IPS DF 19.7 (cell line): ENCODE data around the gene SDCCAG8.

Experiments
- DNase-seq: peaks from one replicate; pipeline ENCODE4 v3.0.0-alpha.2; 2013; ENCODE audit warnings: low read depth, low spot score

Gene SDCCAG8

DNA sequence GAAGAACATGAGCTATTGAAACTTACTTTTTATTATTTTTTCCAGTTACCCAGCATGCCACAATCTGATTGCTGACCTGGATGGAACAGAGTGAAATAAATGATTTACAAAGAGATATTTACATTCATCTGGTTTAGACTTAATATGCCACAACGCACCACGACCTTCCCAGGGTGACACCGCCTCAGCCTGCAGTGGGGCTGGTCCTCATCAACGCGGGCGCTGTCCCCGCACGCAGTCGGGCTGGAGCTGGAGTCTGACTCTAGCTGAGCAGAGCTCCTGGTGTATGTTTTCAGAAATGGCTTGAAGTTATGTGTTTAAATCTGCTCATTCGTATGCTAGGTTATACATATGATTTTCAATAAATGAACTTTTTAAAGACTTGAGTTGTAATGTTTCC, 243.9 kb downstream of the SDCCAG8 start:
- DNase-seq, result no peak

DNA sequence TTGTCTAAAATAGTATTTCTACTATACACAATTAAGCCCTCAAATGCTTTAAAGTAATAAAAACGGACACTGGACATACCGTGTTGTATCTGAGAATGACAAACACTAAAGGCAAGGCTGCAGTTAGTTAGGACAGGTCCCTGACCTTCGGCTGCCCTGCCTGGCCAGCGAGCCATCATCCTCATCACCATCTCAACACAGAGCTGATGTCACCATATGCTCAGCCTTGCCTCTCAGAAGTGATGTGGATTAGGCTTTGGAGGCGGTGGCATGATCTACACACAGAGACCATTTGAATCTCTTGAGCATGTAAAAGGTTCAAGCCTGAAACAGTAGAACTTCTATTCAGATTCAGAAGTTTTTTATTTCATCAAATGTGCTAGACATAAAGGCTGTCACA, 244.7 kb downstream of the SDCCAG8 start:
- DNase-seq, result no peak

DNA sequence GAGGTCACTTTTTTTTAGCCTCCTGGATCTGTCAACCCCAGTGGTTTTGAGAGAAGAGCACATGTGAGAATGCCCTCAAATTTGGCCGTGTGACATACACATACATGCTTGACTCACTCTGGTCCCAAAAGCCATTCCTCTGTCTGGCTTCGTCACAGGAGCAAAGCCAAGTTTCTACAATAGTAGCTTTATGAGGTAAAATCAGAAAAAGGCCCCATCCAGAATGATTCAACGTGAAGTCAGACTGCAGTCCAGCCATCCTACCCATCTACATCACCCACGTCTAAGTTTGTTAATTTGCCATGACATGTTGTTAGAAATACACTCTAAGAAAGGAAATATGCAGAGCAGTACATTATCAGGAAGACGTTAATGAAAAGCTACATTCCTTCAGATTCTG, 245.2 kb downstream of the SDCCAG8 start:
- DNase-seq, result no peak

DNA sequence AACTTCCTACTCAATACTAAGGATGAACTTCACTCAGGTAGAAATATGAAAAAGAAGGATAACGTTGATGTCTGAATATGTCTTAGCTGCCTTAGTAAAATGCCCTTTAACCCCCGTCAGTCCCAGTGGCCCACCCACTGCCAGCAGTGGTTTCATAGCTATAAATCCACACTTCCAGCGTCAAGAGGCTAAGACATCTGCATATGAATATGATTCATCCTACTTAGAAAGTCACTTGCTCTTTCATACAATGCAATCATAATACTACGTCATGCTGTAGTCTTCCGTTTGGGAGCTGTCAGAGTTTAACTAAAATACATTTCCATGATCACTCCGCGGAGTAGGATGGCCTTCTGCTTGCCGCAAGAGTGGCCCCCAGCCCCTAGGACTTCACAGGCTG, 247.3 kb downstream of the SDCCAG8 start:
- no peak for DNase-seq

DNA sequence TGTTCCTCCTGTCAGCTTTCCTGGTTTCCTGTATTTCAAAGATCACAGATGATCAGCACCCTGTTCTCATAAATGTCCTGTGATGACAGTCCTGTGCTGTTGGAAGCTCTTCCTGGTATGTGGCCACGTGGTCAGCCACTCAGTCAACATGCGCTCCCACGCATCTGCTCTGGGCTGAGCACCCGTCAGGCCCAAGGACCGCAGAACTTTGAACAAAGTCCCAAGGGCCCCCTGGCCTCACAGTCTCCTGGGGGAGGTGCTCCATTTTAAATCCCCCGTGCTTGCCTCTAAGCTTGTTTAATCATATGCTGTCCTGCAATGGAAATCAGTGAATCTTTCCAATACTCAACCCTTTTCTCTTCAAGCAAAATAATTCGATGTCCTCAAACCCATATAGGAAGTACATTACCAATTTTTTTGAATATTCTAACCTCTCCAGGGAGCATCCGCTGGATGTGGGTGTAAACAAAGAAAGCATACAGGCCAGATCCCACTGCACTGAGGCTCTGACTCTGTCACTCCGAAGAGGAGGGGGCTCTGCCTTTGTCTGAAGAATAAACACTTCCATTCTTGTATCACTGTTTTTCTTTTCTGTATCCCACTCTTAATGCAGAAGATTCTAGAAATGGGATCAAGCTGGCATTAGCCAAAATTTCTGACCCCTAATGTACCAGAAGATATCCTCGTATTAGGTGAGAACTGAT, 250.3 kb downstream of the SDCCAG8 start:
- DNase-seq, result no peak

DNA sequence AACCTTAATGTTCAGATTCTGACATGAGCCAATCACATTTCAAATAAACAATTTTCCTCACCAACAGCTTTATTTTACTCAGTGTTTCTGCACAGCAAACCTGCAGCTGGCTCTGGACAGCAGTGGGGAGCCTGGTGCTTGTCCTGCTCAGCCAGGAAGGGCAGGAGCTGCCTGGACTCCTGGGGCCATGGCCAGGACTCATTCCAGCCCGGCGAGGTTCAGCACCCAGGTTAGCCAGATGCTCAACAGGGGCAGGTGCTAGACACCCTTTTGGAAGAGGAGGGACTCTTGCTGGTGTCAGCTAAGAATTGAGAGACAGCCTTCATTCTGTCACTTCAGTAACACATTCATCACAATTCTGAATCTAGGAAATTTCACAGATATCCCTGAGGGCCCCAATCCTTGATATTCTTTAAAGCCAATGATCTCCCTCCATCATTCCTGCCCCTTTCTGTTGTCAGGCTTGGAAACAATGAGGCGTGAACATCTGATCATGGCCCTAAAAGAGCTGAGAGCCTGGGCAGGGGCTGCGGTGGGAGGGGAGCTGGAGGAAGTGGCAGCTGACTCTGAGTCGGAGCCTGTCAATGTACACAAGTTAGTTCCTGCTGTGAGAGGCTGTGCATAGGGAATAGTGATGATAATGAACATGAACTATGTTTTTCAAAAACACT, 251.3 kb downstream of the SDCCAG8 start:
- DNase-seq, result no peak

DNA sequence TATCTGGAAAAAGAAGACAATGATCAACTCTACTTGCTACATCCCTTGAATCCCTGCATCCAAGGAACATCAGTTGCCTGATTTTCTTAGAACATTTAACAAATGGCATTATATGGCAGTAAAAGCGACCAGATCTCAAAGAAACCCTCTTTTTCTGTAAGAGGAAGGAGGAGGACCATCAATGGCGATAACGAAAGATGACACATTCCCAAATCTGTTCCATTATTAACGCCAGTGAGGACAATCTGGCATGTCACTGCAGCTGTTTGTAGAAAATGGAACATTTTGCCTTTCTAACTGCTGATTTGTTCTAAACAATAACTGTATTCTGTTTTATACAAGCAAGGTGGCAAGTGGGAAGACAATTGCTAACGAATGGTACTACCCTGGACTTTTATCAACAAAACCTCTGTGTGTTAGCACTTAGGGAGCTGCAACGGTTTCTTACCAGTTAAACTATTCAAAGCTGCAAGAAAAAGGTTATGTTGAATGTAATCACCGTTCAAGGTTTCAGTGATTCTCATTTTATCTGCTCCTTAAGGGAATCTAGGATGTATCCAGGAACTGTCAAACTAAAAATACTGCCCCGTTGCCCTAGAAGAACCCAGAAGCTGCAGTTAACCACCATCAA, 251.9 kb downstream of the SDCCAG8 start:
- DNase-seq, result no peak

DNA sequence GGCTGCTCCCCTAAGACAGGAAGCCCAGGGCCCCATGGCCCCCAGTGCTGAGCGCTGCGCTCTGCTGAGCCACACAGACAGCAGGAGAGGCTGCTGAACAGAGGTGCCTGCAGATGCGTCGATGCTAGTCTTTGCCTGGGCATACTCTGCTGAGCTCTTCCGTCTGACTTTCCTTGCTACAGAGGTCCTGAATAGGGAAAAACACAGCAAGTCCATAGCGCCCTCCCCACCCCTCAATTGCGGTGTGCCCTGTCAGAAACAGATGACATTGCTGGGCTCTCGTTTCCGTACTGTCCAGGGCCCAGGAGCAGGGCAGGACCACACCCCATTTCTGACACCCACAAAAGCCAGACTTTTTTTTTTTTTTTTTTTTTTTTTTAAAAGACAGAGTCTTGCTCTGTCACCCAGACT, 252.5 kb downstream of the SDCCAG8 start:
- DNase-seq, result no peak

DNA sequence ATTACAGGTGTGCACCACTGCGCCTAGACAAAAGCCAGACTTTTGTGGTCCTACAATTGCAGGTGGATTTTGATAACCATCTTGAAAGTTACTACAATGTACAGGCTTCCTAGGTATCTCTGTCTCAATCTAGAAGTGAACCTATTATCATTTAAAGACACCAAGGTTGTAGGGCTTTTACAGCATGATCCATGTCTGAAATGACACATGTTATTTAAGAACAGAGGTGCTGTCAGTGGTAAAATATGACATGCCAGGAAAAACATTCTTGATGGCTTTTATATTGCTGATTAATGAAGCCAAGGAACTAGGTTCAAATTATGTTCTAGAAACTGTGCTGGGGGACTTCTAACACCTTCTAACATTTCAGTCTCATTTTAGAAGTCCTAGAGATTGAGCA, 253.1 kb downstream of the SDCCAG8 start:
- DNase-seq, result no peak

DNA sequence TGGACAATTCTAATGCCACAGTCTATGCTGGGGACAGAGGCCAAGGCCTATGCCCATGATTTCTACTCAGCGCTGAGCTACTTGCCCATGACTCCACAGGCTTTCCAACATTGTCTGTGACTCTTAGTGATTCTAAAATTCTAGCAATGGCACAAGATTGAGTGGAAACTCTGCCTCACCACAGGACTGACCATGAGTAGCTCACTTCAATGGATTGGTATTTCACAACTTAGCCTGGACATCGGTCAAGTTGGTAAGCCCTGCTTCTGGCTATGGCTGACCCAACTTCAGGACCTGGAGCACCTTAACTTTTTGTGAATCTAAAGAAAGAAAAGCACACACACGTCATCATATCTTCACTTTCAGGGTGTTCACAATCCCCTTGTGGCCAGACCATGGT, 255.1 kb downstream of the SDCCAG8 start:
- DNase-seq, result no peak

DNA sequence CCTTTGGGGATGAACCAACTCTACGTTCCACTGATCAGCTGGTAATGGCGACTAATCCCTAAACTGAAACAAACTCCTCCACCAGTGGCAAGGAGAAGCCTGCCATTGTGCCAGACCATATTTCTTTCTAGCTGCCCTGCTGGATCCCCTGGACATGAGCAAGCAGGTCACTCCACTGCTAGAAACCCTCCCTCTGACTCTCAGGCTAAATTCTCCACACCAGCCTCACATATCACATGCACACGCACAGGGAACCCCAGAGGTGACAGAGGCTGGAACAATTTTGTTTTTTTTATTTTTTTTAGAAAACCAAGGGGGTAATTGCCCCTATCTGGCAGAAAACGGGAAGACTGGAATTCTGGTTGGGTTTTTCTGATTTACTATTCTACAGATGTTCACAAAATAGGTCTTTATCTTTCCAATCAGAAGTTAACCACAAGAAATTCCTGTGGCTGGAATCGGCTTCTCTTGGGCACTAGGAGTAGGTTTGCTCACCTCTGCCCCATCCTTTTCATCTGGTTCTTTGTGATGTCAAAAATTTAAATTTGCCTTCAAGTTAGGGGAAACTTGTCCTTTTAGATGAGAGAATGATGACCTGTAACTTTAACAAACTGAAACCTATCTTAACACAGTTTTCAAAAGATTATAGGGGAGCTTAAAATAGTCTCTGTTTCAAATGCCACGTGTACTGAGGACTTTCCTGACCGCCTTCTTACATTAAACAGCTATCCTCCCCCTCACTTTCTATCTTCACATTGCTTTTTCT, 258.1 kb downstream of the SDCCAG8 start:
- no peak for DNase-seq

DNA sequence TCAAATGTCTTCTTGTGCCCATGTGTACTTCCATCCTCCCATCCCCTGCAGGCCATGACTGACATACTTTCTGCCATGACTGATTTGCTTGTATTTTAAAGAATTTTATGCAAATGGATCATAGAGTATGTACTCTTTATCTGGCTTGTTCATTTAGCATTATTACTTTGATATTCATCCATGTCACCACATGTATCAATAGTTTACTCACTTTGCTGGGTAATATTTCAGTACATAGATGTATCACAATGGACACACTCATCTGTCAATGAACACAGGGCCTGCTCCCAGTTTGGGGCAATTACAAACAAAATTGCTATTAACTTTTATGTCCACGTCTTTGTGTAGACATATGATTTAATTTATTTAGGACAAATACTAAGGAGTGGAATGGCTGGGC, 259.1 kb downstream of the SDCCAG8 start:
- DNase-seq, result no peak

DNA sequence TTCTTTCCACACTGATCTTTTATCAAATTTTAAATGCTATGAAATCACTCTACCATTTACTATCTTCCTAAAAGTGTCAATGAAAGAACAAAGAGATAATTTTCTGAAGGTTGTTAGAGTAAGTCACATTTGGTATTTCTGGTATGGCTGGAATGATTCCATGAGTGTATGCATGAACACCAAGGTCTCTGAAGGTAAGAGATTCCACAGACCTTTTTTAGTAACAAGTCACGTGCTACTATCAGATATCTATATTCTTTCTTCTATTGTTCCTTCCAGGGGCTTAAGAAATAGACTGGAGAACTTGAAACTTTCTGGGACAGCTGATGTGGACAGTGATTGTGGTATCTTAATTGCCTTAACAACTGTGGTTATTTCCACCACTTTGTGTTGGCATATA, 265.0 kb downstream of the SDCCAG8 start:
- DNase-seq, result no peak

DNA sequence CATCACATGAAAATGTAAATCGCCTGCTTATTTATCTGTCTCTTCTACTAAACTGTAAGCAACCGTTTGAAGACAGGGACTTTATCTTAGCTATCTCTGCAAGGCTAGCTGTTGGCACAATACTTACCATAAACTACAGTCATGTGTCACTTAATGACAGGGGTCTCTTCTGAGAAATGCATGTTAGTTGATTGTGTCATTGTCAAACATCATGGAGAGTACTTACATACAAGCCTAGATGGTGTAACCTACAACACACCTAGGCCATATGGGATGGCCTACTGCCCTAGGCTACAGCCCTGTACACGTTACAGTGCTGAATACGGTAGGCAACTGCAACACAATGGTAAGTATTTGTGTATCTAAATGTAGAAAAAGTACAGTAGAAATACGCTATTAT, 267.9 kb downstream of the SDCCAG8 start:
- no peak for DNase-seq

DNA sequence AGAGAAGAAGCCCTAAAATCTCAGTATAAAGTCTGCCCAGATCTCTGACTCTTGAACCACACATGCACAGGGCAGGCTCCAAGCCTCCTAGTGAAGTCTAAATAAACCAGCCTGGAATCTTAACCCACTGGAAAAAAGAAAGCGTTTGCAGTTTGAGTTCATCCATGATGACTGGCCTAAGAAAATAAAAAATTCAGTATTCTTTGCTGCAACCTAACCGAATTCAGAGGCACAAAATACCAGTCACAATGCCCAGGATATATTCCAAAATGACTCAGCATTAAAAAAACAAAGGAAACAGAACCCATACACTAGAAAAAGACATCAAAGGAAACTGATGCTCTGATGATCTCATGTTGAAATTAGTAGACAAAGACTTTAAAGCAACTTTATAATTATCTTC, 269.2 kb downstream of the SDCCAG8 start:
- DNase-seq, result no peak

DNA sequence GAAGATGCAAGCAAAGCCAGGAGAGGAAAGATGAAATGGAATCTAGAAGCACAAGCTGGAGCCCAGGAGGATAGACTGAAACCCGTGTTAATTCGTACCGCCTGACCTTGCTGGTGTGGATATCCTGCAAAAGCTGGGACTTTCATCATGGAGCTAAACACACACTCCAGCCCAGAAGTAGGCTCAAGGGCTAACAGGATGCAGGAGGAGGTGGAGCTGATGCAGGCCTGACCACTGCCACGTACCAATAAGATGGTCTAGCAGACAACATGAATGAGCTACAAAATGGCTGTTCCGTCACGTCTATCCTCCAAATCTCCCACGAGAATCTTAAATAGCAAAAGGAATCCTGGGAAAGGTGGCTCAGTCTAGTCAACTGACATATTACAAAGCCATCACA, 270.3 kb downstream of the SDCCAG8 start:
- no peak for DNase-seq

DNA sequence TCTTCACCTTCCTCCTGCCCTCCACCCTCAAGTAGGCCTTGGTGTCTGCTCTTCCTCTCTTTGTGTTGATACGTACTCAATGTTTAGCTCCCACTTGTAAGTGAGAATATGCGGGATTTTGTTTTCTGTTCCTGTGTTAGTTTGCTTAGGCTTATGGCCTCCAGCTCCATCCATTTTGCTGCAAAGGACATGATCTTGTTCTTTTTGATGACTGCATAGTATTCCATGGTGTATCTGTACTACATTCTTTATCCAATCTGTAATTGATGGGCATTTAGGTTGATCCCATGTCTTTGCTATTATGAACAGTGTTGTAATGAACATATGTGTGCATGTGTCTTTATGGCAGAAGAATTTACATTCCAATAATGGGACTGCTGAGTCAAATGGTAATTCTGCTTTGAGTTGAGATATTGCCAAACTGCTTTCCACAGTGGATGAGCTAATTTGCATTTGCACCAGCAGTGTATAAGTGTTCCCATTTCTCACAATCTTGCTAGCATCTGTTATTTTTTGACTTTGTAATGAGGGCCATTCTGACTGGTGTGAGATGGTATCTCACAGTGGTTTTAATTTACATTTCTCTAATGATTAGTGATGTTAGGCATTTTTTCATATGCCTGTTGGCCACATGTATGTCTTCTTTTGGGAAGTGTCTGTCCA, 272.7 kb downstream of the SDCCAG8 start:
- no peak for DNase-seq

DNA sequence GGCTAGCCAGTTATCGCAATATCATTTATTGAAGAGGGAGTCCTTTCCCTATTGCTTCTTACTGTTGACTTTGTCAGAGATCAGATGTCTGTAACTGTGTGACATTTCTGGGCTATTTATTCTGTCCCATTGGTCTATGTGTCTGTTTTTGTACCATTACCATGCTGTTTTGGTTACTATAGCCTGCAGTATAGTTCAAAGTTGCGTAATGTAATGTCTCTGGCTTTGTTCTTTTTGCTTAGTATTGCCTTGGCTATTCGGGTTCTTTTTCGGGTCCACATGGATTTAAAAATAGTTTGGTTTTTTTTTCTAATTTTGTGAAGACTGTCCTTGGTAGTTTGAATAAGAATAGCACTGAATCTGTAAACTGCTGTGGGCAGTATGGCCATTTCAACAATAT, 273.7 kb downstream of the SDCCAG8 start:
- no peak for DNase-seq

DNA sequence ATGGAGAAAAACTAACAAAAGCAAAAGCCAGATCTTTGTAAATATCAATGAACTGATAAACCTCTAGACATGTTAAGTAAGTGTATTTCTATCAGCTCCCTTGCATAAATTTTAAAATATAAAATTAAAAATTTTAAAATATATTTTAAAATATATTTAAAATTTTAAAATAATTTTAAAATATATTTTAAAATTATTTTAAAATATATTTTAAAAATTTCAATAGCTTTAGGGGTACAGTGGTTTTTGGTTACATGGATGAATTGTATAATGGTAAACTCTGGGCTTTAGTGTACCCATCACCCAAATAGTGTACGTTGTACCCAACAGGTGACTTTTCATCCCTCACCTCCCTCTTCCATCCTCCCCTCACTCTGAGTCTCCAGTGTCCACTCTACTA, 279.2 kb downstream of the SDCCAG8 start:
- no peak for DNase-seq

DNA sequence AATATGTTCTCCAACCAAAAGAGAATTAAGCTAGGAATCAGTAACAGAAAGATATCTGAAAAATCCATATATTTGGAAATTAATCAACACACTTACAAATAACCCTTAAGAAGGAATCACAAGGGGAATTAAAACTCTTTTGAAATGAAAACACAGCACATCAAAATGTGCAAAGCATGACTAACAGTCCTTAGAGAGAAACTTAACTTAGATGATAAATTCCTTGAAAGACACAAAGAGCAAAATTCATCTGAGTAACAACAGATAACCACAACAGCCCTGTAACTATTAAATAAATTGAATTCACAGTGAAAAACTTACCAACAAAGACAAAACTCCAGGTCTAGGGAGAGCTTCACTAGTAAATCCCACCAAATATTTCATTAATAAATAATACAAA, 283.8 kb downstream of the SDCCAG8 start:
- no peak for DNase-seq

DNA sequence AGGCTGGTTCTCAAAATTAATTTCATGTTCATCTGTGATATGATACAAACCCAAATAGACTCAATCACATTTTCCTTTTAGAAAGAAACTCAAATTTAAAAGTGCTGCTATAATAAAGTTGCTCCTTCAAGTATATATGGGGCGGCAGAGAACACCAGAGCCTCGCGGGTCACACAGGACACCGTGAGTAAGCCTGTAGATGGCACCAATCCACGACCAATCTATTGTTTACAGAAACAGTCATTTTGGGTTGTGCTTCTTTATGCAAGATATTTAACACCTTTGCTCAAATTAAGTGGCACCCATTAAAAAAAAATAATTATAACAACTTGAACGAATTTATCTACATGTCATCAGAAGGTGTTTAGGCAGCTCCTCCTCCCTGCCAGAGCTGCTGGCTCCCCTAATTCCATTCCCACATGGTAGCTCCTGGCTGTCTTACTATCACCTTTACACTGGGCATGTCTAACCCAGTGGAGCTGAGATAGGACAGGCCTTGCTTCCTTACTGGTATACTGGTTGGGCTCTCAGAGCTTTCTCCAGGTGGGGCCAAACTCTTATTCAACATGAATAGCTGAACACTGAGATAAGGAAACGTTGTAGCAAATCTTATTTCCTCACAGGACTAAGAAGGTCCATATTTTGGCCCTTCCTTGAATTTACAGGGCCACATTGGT, 287.0 kb downstream of the SDCCAG8 start:
- DNase-seq, result no peak
